ENCODE measurements around the gene PLEKHA1.

GRCh38 chr10:122471531-122472177 lies 97.1 kb downstream of the PLEKHA1 start:
- no peak for TF ChIP-seq CTCF (IDR thresholded peaks at IDR 0.05; ENCODE audit: low read depth, low read length)
- TF ChIP-seq EZH2phosphoT487 (IDR thresholded peaks at IDR 0.05; ENCODE audit: low read depth), result no peak
